KBM-7 (cell line): ENCODE results near the gene COA8.

Experiments
- DNase-seq: peaks from one replicate; pipeline ENCODE4 v3.0.0-alpha.2; 2015
- in situ Hi-C: fragments of 300-500 bp; cut with MboI; formaldehyde crosslinking; loops from 2 replicates; pipeline ENCODE4 v1.14.3; 2020; ENCODE audit warnings: low sequenced_read_pairs, low pct_unique_long_range_greater_than_20kb, mixed read lengths

The COA8 gene

GRCh38 chr14:103629503-103630121, 66.9 kb downstream of the COA8 start:
- in situ Hi-C loops = no loop called here
- peak; percentile 28 for DNase-seq

- in situ Hi-C loops = no loop called here
- no peak for DNase-seq
Observed at GRCh38 chr14:103630364-103631108, 67.8 kb downstream of the COA8 start.

GRCh38 chr14:103633391-103633790, 70.6 kb downstream of the COA8 start:
- in situ Hi-C loops = no loop called here
- DNase-seq = no peak

- in situ Hi-C loops = no loop called here
- no peak for DNase-seq
Observed at GRCh38 chr14:103634156-103634555, 71.4 kb downstream of the COA8 start.

- no peak for DNase-seq
- in situ Hi-C loops = no loop called here
Observed at GRCh38 chr14:103638594-103638993, 75.8 kb downstream of the COA8 start.
